K562 (cell line): ENCODE data around the gene NOP10. TPM values are rescaled to one million over a fixed set of nuclear protein-coding genes. Genes with fewer than 3 reads are reported as not detected.

ENCODE experiments used
- ATAC-seq: fragments of 200-7000 bp; cut with Tn5 transposase; 3 replicates; pipeline ENCODE4 v1.9.1; 2020; ENCODE audit warnings: moderate library complexity
- BruUV-seq: library from RNA; stranded (reverse); fragments of 400-500 nt; replicated peaks from 2 replicates; lab custom pipeline; 2021; lab: Mats Ljungman, UMichigan
- CTCF ChIA-PET: fragments of 300-600 bp; formaldehyde crosslinking; extraction: SDS; loops from one replicate; lab custom pipeline; 2021; ENCODE audit warnings: low intra/inter-chr PET ratio; lab: Yijun Ruan, JAX
- POLR2A ChIA-PET: fragments of 300-600, 350-650 bp; sonication (Branson Sonifier 250); formaldehyde crosslinking; extraction: SDS; loops from one replicate; lab custom pipeline; 2021; ENCODE audit warnings: antibody characterized with exemption, inconsistent platforms; lab: Yijun Ruan, JAX
- DNase-seq, 4 experiments: peaks; one replicate each; pipeline versions ENCODE4 v3.0.0 to v3.0.0-alpha.2; 2011 to 2018; ENCODE audit warnings: low spot score in 3 of 4, mixed read lengths in 3 of 4; ENCODE audit errors: extremely low read depth in 1 of 4
- FAIRE-seq: peaks from 2 replicates; lab custom pipeline; 2011; peaks lifted over from hg19 to GRCh38; lab: Jason Lieb, UNC
- H2AFZ ChIP-seq: 2 replicates; pipeline ENCODE4 v1.6.0; 2011; ENCODE audit warnings: low read depth, low read length, control low read depth, inconsistent platforms
- H3K27ac ChIP-seq: fragments of 200-600 bp; 3 replicates; pipeline ENCODE4 v1.8.0; 2011; ENCODE audit warnings: low read depth, mild to moderate bottlenecking, control low read depth, inconsistent platforms, low read length, moderate library complexity, mixed read lengths; ENCODE audit errors: extremely low read depth
- H3K27me3 ChIP-seq, 2 experiments: fragments of 300-600 bp in 1 of 2; 2 replicates in 1 of 2; 3 replicates in 1 of 2; pipeline versions ENCODE4 v1.6.0 to v1.8.0; 2011; ENCODE audit warnings: inconsistent platforms in 2 of 2, low read length in 2 of 2, mild to moderate bottlenecking in 1 of 2, mixed read lengths in 1 of 2, moderate library complexity in 1 of 2; ENCODE audit not compliant: control insufficient read depth in 2 of 2, insufficient read depth in 2 of 2
- H3K36me3 ChIP-seq: fragments of 300-600 bp; 3 replicates; pipeline ENCODE4 v1.8.0; 2011; ENCODE audit warnings: mild to moderate bottlenecking, low read length, inconsistent platforms; ENCODE audit not compliant: control insufficient read depth, insufficient read depth
- H3K4me1 ChIP-seq, 2 experiments: fragments of 200-600 bp in 1 of 2; replicated peaks in 1 of 2; 2 replicates in 1 of 2; 3 replicates in 1 of 2; pipeline versions ENCODE4 v1.5.1 to v1.8.0; 2011; ENCODE audit warnings: inconsistent platforms in 2 of 2, low read length in 2 of 2, mild to moderate bottlenecking in 1 of 2, mixed read lengths in 1 of 2, moderate library complexity in 1 of 2; ENCODE audit not compliant: control insufficient read depth in 2 of 2, insufficient read depth in 2 of 2
- H3K4me2 ChIP-seq: 2 replicates; pipeline ENCODE4 v1.6.1; 2011; ENCODE audit warnings: low read length, control low read depth, inconsistent platforms, mixed read lengths; ENCODE audit not compliant: insufficient read depth
- H3K4me3 ChIP-seq: fragments of 200-600 bp; sonication (generic), shearing (Covaris generic); 2 replicates; pipeline ENCODE4 v1.5.1; 2016; ENCODE audit warnings: control low read depth, inconsistent platforms
- H3K79me2 ChIP-seq: fragments of 200-600 bp; 3 replicates; pipeline ENCODE4 v1.8.0; 2011; ENCODE audit warnings: low read length, inconsistent platforms; ENCODE audit not compliant: control insufficient read depth, insufficient read depth
- H3K9ac ChIP-seq, 2 experiments: 2 replicates each; pipeline versions ENCODE4 v1.6.0 to v1.6.1; 2011; ENCODE audit warnings: low read depth in 2 of 2, low read length in 2 of 2, control low read depth in 1 of 2, inconsistent platforms in 1 of 2, mild to moderate bottlenecking in 1 of 2, mixed read lengths in 1 of 2; ENCODE audit not compliant: insufficient read depth in 1 of 2
- H3K9me1 ChIP-seq: one replicate; pipeline ENCODE4 v1.6.0; 2011; ENCODE audit warnings: inconsistent platforms, mild to moderate bottlenecking, low read length, moderate library complexity; ENCODE audit not compliant: control insufficient read depth, insufficient read depth
- H3K9me3 ChIP-seq: replicated peaks from 2 replicates; pipeline ENCODE4 v1.5.1; 2011; ENCODE audit warnings: low read depth, low read length, inconsistent platforms; ENCODE audit not compliant: control insufficient read depth, insufficient read depth
- H4K20me1 ChIP-seq: replicated peaks from 2 replicates; pipeline ENCODE4 v1.6.1; 2011; ENCODE audit warnings: low read length, inconsistent platforms, mixed read lengths; ENCODE audit not compliant: control insufficient read depth, insufficient read depth
- CCNT2 ChIP-seq: IDR thresholded peaks from 2 replicates; pipeline ENCODE4 v1.6.1; 2011; ENCODE audit warnings: borderline replicate concordance, low read depth, mild to moderate bottlenecking, moderate library complexity, mixed read lengths, low read length; ENCODE audit not compliant: insufficient read length; ENCODE audit errors: extremely low read depth
- GABPB1 ChIP-seq: sonication (generic); formaldehyde crosslinking; IDR thresholded peaks from 2 replicates; pipeline ENCODE4 v1.8.0; 2022; ENCODE audit warnings: mild to moderate bottlenecking, missing genetic modification reagents
- GTF2E2 ChIP-seq: fragments of 200-800 bp; sonication (Bioruptor generic); IDR thresholded peaks from 2 replicates; pipeline ENCODE4 v1.6.1; 2016; ENCODE audit warnings: missing genetic modification characterization, missing compliant biosample characterization
- KAT8 ChIP-seq: fragments of 450-650 bp; IDR thresholded peaks from 2 replicates; pipeline ENCODE4 v1.6.1; 2016; ENCODE audit warnings: low read depth, mild to moderate bottlenecking
- MECOM ChIP-seq: fragments of 250-450 bp; sonication (Bioruptor Pico); IDR thresholded peaks from 2 replicates; pipeline ENCODE4 v1.8.0; 2022; ENCODE audit warnings: inconsistent platforms
- RBM15 ChIP-seq: fragments of 200-400 bp; formaldehyde crosslinking; IDR thresholded peaks from 2 replicates; pipeline ENCODE4 v1.6.1; 2018; ENCODE audit warnings: mild to moderate bottlenecking, low read length, moderate library complexity; ENCODE audit not compliant: insufficient read depth
- TGIF2 ChIP-seq: sonication (generic); formaldehyde crosslinking; IDR thresholded peaks from 2 replicates; pipeline ENCODE4 v1.8.1; 2022; ENCODE audit warnings: mild to moderate bottlenecking, missing genetic modification reagents, moderate library complexity
- USF2 ChIP-seq: sonication (generic); formaldehyde crosslinking; IDR thresholded peaks from 2 replicates; pipeline ENCODE4 v1.5.0; 2020; ENCODE audit warnings: missing genetic modification reagents
- ZBTB2 ChIP-seq: fragments of 450-650 bp; IDR thresholded peaks from 2 replicates; pipeline ENCODE4 v1.6.1; 2016; ENCODE audit warnings: antibody characterized with exemption
- ZC3H4 ChIP-seq: sonication (generic); formaldehyde crosslinking; IDR thresholded peaks from 2 replicates; pipeline ENCODE4 v1.9.0; 2021; ENCODE audit warnings: missing genetic modification reagents, borderline replicate concordance
- ZKSCAN8 ChIP-seq: fragments of 200-800 bp; sonication (Bioruptor generic); IDR thresholded peaks from 2 replicates; pipeline ENCODE4 v1.6.1; 2016; ENCODE audit warnings: missing genetic modification characterization, missing compliant biosample characterization
- ZNF23 ChIP-seq: fragments of 250-450 bp; sonication (Bioruptor Pico); IDR thresholded peaks from 2 replicates; pipeline ENCODE4 v1.4.0; 2020; ENCODE audit warnings: mild to moderate bottlenecking
- ZNF239 ChIP-seq: fragments of 250-450 bp; sonication (Bioruptor Pico); IDR thresholded peaks from 2 replicates; pipeline ENCODE4 v1.4.0; 2020; ENCODE audit warnings: mild to moderate bottlenecking
- ZNF282 ChIP-seq: sonication (generic); formaldehyde crosslinking; IDR thresholded peaks from 2 replicates; pipeline ENCODE4 v1.8.1; 2023; ENCODE audit warnings: missing genetic modification reagents
- ZNF586 ChIP-seq: fragments of 450-650 bp; formaldehyde crosslinking; conservative IDR thresholded peaks from 2 replicates; pipeline ENCODE4 v1.4.0; 2020; ENCODE audit warnings: mild to moderate bottlenecking, moderate library complexity
- WGBS: fragments of 100-300 bp; shearing (Covaris generic); methylation state at CpG from one replicate; pipeline ENCODE4 v1.1.6; 2016; ENCODE audit warnings: low coverage, mixed read lengths; ENCODE audit not compliant: insufficient coverage; ENCODE audit errors: missing lambda C conversion rate; 5-methylcytosine and 5-hydroxymethylcytosine counted together
- in situ Hi-C: fragments of 300-500 bp; cut with MboI; formaldehyde crosslinking; loops from 4 replicates; pipeline ENCODE4 v1.15.0; 2018; ENCODE audit warnings: inconsistent platforms, mixed read lengths
- intact Hi-C: fragments of 100-400 bp; cut with micrococcal nuclease; formaldehyde crosslinking; loops from 2 replicates; pipeline ENCODE4 v1.14.2; 2022
- polyA plus RNA-seq, 8 experiments: library from polyadenylated mRNA; depleted of rRNA in 4 of 8; stranded (reverse) in 5 of 8; unstranded in 3 of 8; fragments of >200 nt; fragmentation: Nextera tagmentation in 2 of 8; fragmentation: Illumina TruSeq in 1 of 8; extraction: Ambion mirVana in 2 of 8; extraction: Trizol in 1 of 8; gene quantifications; 2 replicates each; pipeline versions ENCODE4 v1.2.1 to v1.2.3, GENCODE V29; 2011 to 2014; ENCODE audit warnings: inconsistent platforms in 1 of 8, missing spikeins in 1 of 8
- total RNA-seq, 7 experiments: library from RNA; depleted of rRNA in 6 of 7; stranded (reverse); fragments of >200 nt in 6 of 7; fragmentation: Illumina TruSeq in 2 of 7; extraction: Trizol in 2 of 7; gene quantifications; 2 replicates each; pipeline versions ENCODE4 v1.2.1 to v1.2.3, GENCODE V29; 2011 to 2021; ENCODE audit warnings: low replicate concordance in 1 of 7
- TF ChIP-seq, protein P1 (sequence below): fragments of 250-450 bp; sonication (Bioruptor Pico); IDR thresholded peaks from 2 replicates; pipeline ENCODE4 v1.8.0; 2022; ENCODE audit warnings: inconsistent platforms

Gene NOP10
- total and polyA plus RNA-seq, 9 of the 15 experiments (the other 6 are each of a cell fraction or from before 2014, with no cell fraction given): 250 to 1,663 (median 449) TPM

DNA sequence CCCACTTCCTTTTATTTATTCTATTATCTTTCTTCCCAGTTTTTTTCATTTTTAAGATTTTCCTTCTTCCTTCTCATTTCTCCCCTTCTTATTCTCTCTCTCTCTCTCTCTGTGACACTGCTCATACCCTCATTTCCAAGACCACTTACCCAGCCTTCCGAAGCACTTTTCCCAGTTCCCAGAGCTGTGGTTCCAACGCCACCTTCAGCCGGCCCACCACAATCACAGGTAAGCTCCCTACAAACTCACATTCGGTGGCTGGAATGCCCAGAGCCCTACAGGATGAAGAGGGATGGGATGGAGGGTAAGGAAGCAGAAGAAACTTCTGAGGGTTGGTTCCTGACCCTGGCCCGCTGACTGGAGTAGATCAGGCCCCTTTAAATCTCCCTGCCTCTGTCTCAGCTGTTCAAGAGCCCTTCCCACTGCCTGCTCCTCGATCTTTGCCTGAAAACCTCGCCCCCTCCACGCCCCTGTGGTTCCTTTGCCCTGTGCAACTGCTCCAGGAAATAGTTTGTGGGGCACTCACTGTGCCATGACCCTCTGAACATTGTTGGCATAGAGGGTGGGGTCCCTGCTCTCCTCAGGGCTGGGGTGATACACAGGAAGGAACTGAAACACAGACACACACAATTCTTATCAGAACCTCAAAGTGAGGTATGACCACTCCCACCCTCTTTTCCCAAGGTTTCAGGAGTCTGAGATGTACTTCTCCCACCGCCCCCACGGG, 19.3 kb upstream of the NOP10 start:
- Histone ChIP-seq H3K9me3 (no peaks in the 10 kb centered on the region), H3K9me1 (no peaks in the 10 kb centered on the region), H2AFZ (no peak overlapping the region), H3K4me2 (no peak overlapping the region), H3K27me3 (no peaks in the 10 kb centered on the region)
- intact Hi-C loops: no loop called here
- in situ Hi-C loops: loop anchor here (10.0 kb wide), 1 partner anchor 297 kb away; no protein-coding TSS in a partner anchor
- no peak for FAIRE-seq
- no TSS peak for BruUV-seq
- TF ChIP-seq GABPB1 (CRISPR knock-in tag) (no peak), ZKSCAN8 (CRISPR knock-in tag) (no peak), CCNT2 (no peak), ZBTB2 (no peak), ZC3H4 (no peak), ZNF282 (CRISPR knock-in tag) (no peak), RBM15 (no peak), MECOM (CRISPR knock-in tag) (no peak), ZNF239 (CRISPR knock-in tag) (no peak), TGIF2 (CRISPR knock-in tag) (no peak), USF2 (CRISPR knock-in tag) (no peak), KAT8 (no peak), ZNF23 (CRISPR knock-in tag) (no peak), ZNF586 (CRISPR knock-in tag) (no peak), GTF2E2 (tag) (no peak)
- TF ChIP-seq, protein P1, sequence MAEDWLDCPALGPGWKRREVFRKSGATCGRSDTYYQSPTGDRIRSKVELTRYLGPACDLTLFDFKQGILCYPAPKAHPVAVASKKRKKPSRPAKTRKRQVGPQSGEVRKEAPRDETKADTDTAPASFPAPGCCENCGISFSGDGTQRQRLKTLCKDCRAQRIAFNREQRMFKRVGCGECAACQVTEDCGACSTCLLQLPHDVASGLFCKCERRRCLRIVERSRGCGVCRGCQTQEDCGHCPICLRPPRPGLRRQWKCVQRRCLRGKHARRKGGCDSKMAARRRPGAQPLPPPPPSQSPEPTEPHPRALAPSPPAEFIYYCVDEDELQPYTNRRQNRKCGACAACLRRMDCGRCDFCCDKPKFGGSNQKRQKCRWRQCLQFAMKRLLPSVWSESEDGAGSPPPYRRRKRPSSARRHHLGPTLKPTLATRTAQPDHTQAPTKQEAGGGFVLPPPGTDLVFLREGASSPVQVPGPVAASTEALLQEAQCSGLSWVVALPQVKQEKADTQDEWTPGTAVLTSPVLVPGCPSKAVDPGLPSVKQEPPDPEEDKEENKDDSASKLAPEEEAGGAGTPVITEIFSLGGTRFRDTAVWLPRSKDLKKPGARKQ: no peak
- TF ChIP-seq, all 486 proteins: peak for 0
- WGBS: 90% methylated on average over 9 of the region's 10 CpGs
- POLR2A ChIA-PET: interaction anchor here (2.7 kb wide), 1 partner anchor 24 kb away, joined by 9 read pairs; the partner anchor contains the start of gene SLC12A6
- Histone ChIP-seq H3K9ac (no peak overlapping the region), H3K4me1 (peaks cover 9 to 16% of the 10 kb centered on the region in 2 experiments; a peak in 4 of 5 replicates), H3K4me3 (no peak overlapping the region), H4K20me1 (no peaks in the 10 kb centered on the region), H3K27ac (no peak overlapping the region), H3K36me3 (peaks cover 45% of the 10 kb centered on the region; the same call in 2 of the 3 replicates), H3K79me2 (peaks cover 10% of the 10 kb centered on the region; the same call in 2 of the 3 replicates)
- DNase-seq: no peak
- ATAC-seq: no peak
- CTCF ChIA-PET: no interaction called here
